Fibroblast of pulmonary artery (primary cell): ENCODE measurements around the gene RAE1.

Source experiments
- DNase-seq: peaks from one replicate; pipeline ENCODE4 v3.0.0-alpha.2; 2010; ENCODE audit warnings: low read depth
- H3K4me3 ChIP-seq: replicated peaks from 2 replicates; pipeline ENCODE4 v1.5.1; 2011; ENCODE audit warnings: low read depth, mild to moderate bottlenecking, control low read depth, low read length, moderate library complexity
- TF ChIP-seq, protein P1 (sequence below): IDR thresholded peaks from 2 replicates; pipeline ENCODE4 v1.5.1; 2011; ENCODE audit warnings: mild to moderate bottlenecking, control low read depth, low read length, inconsistent platforms; ENCODE audit errors: missing control alignments

Gene RAE1

DNA sequence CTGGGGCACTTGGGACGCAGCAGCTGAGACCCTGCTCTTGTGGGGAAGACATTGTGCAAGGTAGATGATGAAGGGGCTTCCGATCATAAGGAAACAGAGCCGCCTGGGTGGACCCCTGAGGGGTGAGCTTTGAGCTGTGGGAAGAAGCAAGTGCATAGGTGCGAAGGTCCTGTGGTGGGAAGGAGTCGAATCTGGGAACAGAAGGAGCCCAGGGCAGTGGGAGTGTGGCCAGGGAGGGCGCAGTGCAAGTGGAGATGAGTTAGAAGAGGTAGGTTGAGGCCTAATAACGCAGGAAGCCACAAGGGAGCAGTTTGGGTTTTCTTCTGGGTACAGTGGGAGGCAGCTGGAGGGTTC, 50.5 kb downstream of the RAE1 start:
- H3K4me3 ChIP-seq, result no peak overlapping the region
- no peak for DNase-seq
- TF ChIP-seq, protein P1, sequence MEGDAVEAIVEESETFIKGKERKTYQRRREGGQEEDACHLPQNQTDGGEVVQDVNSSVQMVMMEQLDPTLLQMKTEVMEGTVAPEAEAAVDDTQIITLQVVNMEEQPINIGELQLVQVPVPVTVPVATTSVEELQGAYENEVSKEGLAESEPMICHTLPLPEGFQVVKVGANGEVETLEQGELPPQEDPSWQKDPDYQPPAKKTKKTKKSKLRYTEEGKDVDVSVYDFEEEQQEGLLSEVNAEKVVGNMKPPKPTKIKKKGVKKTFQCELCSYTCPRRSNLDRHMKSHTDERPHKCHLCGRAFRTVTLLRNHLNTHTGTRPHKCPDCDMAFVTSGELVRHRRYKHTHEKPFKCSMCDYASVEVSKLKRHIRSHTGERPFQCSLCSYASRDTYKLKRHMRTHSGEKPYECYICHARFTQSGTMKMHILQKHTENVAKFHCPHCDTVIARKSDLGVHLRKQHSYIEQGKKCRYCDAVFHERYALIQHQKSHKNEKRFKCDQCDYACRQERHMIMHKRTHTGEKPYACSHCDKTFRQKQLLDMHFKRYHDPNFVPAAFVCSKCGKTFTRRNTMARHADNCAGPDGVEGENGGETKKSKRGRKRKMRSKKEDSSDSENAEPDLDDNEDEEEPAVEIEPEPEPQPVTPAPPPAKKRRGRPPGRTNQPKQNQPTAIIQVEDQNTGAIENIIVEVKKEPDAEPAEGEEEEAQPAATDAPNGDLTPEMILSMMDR, result no peak

DNA sequence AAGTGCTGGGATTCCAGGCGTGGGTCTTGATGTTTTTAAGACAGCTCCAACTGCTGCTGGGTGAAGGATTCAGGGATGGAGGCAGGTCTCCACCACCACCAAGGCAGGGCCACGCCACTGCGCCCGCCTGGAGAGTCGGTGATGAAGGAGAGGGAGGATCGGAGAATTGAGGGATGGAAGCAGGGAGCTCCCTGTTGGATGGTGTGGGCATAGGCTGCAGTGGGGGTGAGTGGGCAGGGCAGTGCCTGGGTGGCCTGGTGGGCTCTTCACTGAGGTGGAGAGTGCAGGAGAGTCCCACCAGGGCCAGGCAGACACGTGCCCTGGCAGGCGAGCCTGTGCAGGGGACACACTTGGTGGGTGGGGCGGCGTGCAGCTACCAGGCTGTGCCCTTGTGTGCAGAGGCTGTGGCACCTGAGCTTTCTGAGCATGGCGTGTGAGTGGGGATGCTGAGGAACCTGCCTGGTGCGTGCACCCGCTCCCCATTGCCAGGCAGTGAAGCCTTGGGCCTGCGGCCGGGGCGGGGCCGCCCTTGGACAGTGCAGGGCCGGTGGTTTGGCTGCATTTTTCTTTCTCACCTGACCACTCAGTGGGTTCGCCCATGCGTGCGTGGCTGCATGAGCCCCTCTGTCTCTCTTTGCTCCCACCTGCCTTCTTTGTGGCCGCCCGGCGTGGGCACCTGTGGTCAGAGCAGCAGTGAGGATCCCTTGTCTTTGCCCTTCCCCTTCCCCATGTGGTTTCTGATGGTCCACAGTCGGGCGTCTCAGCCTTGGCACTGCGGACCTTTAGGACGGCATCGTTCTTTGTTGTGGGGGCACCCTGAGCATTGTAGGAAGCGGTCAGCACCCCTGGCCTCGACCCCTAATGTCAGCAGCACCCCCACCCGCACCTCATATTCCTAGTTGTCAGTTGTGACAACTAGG, 51.4 kb downstream of the RAE1 start:
- TF ChIP-seq, protein P1, result no peak
- no peak for DNase-seq
- H3K4me3 ChIP-seq, result no peak overlapping the region

DNA sequence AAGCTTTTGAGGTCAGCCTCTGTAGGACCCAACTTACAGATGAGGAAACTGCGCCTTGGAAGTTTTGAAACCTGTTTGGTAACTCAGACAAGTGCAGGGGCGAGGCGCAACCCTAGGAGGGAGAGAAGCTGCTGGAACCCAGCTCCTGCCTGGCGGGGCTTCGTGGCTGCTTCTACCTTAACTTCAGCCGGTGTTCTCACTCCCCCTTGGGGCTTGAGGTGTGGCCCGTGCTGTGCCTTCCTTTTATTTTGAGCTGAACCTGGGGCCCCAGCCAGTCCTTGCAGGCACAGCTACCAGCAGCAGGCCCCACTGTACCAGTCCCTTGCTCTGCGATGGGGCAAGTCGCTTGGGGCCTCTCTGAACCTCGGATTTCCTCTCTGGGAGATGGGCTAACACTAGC, 52.2 kb downstream of the RAE1 start:
- no peak for DNase-seq
- TF ChIP-seq, protein P1, result no peak
- no peak overlapping the region for H3K4me3 ChIP-seq

DNA sequence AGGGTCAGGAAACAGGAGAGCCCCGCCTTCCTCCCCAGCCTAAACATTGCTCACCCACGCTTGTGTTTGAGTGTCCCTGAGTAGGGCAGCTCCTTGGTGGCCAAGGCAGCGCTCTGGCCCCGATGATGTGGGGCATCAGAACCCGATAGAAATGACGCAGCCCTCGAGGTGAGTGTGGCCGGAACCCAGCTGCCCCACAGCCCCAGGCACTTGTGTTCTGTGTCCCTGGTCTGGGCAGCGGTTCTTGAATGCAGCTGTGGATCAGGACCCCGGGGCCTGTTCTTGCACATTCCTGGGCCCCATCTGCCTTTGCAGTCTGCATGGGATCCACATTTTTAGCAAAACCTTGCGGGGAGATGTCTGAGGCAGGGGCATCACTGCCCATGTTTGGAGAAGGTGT, 53.0 kb downstream of the RAE1 start:
- DNase-seq, result no peak
- TF ChIP-seq, protein P1, result no peak
- no peak overlapping the region for H3K4me3 ChIP-seq

DNA sequence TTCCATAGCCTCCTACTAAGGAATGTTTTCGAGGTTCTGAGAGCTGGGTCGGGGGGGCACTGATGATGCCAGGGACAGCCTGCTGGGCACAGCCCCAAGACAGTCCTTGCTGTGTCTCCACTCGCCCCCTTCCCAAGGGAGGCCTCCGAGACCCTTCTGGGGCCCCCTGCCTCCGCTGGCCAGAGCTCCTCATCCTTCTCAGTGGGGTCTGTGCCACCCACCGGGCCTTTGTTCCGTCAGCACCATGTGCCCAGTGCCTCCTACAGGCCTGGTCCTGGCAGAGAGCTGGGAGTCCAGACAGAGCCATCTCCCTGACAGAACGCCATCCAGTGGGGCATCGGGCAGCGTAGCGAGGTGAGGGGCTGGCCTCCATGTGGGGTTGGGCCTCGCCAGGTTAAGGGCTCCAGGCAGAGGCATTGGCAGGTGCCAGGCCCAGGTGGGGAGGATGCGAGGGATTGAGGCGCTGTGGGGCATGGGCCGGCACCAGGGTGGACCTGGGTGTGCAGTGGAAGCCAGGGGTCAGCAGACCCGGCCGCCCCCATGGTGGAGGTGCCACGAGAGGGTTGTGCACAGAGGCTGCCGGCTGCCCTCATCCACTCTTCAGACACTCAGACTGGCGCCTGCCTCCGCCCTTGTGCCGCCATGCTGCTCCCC, 53.5 kb downstream of the RAE1 start:
- DNase-seq, result no peak
- H3K4me3 ChIP-seq, result no peak overlapping the region
- TF ChIP-seq, protein P1, result no peak

DNA sequence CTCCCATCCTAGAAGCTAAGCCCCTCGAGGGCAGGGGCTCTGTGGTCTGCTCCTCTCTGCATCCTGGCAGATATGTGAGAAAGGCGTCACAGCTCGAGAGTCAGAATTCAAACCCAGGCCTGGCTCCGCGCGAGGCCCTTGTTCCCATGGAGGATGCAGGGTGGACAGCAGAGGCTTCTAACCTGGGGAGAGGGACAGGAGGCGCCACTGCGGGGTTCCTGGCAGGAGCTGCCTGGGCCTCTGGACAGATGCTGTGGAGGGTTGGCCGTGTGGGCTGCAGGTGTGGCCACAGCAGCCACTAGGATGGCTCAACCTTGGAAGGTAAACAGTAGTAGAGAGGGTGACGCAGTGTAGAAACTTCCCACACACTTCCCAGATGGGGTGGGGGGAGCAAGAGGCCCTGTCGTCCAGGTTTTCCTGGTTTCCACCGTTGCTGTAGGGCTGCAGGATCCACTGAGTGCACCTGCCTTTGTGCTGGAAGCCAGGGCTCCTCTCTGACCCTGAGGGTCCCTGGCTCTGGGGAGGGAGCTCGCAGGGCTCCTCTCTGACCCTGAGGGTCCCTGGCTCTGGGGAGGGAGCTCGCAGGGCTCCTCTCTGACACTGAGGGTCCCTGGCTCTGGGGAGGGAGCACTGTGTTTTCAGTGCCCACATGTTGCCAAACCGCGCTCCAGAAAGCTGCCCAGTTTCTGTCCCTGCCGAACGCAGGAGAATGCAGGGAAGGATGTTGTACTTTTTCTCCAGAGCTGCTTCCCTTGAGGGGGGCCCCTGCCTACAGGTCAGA, 54.4 kb downstream of the RAE1 start:
- DNase-seq, result no peak
- TF ChIP-seq, protein P1, result no peak
- H3K4me3 ChIP-seq, result no peak overlapping the region
